ENCODE results near the gene CHD2. TPM values are rescaled to one million over a fixed set of nuclear protein-coding genes. Genes with fewer than 3 reads are reported as not detected.

The CHD2 gene
- total and polyA plus RNA-seq, 2 experiments from 2014 or later, result 60.8 to 118 TPM

DNA sequence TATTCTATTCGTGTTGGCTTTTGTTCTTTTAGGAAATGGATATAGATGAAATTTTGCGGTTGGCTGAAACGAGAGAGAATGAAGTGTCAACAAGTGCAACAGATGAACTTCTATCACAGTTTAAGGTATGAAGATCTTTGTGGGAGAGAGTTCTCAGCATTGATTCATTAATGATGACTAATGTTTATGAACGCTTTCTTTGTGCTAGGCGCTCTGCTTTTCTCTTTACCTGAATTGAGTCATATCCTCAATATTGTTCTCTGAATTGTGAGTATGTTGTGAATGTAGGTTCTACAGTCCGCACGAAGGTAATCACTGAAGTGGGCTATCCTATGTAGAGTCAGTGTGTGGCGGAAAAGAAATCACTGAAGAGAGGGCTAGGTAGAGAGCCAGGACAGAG is 81.2 kb downstream of the CHD2 start:
- Histone ChIP-seq H3K27ac (peak overlapping the region; percentile 3), H3K36me3 (peaks cover 83% of the 10 kb centered on the region), H3K4me1 (ENCODE audit: low read depth) (no peaks in the 10 kb centered on the region), H3K4me3 (no peak overlapping the region), H3K27me3 (no peaks in the 10 kb centered on the region), H3K9me3 (ENCODE audit: low read depth) (no peaks in the 10 kb centered on the region)
- DNase-seq (ENCODE audit: low read depth in 1 of 2, low spot score in 1 of 2), result no peak
- no peak for TF ChIP-seq CTCF (IDR thresholded peaks at IDR 0.05; ENCODE audit: low read depth, low read length)

DNA sequence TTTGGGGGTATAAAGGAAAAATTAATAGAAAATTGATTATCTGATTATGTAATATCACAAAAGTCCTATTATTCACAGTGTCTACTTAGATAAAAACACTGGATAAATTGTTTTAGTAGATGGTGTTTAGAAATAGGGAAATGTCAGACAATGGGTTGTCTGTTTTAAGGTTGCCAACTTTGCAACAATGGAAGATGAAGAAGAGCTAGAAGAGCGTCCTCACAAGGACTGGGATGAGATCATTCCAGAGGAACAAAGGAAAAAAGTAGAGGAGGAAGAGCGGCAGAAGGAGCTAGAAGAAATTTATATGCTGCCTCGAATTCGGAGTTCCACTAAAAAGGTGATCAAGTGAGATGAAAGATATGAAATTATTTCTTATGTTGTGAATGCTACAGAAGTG is 84.0 kb downstream of the CHD2 start:
- no peaks in the 10 kb centered on the region for H3K9me3 ChIP-seq (ENCODE audit: low read depth)
- no peak for DNase-seq (ENCODE audit: low read depth in 1 of 2, low spot score in 1 of 2)
- H3K36me3 ChIP-seq, result peaks cover 88% of the 10 kb centered on the region
- no peaks in the 10 kb centered on the region for H3K4me1 ChIP-seq (ENCODE audit: low read depth)
- H3K27ac ChIP-seq, result no peak overlapping the region
- H3K27me3 ChIP-seq, result no peaks in the 10 kb centered on the region
- no peak for TF ChIP-seq CTCF (IDR thresholded peaks at IDR 0.05; ENCODE audit: low read depth, low read length)
- H3K4me3 ChIP-seq, result no peak overlapping the region

GRCh38 chr15:92989470-92989869 is 89.3 kb downstream of the CHD2 start:
- Histone ChIP-seq H3K27ac (peak overlapping the region; percentile 36), H3K4me3 (no peak overlapping the region), H3K36me3 (peaks cover 85% of the 10 kb centered on the region), H3K9me3 (ENCODE audit: low read depth) (no peaks in the 10 kb centered on the region), H3K27me3 (no peaks in the 10 kb centered on the region), H3K4me1 (ENCODE audit: low read depth) (no peaks in the 10 kb centered on the region)
- no peak for TF ChIP-seq CTCF (IDR thresholded peaks at IDR 0.05; ENCODE audit: low read depth, low read length)
- DNase-seq (ENCODE audit: low read depth in 1 of 2, low spot score in 1 of 2), result no peak

DNA sequence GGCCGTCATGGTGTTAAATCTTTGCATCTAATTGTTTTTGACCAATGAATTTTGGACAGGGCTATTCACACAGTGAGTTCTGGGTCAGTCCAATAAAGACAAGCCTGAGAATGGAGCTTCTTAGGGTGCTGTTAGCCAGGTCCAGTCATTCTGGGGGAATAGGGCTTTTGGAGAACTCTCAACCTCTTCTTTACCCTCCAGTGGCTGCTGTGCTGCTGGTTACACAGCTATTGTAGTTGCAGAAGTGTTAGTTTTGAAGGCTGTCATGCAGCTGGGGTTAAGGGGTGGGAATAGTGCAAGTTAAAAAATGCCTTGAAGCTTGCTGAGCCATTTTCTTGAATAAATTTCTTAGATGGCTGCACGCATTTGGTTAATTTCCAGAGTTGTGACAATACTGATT is 89.9 kb downstream of the CHD2 start:
- no peaks in the 10 kb centered on the region for H3K4me1 ChIP-seq (ENCODE audit: low read depth)
- DNase-seq (ENCODE audit: low read depth in 1 of 2, low spot score in 1 of 2), result no peak
- no peak overlapping the region for H3K4me3 ChIP-seq
- peak overlapping the region; percentile 36 for H3K27ac ChIP-seq
- no peak for TF ChIP-seq CTCF (IDR thresholded peaks at IDR 0.05; ENCODE audit: low read depth, low read length)
- peaks cover 83% of the 10 kb centered on the region for H3K36me3 ChIP-seq
- H3K9me3 ChIP-seq (ENCODE audit: low read depth), result no peaks in the 10 kb centered on the region
- H3K27me3 ChIP-seq, result no peaks in the 10 kb centered on the region

DNA sequence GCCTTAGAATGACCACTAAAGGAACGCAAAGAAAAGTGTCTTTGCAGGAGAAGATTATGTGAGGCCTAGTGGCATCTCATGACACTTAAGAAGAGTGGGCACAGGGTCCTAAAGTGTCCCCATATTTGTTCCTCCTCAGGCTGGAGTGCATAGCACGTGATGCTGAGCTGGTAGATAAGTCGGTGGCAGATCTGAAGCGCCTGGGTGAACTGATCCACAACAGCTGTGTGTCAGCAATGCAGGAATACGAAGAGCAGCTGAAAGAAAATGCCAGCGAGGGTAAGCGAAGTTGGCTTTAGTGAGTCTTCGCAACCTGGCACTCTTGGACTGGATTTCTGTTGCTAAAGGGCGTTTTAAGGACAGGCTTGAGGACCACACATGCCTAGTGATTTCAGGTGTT is 92.6 kb downstream of the CHD2 start:
- DNase-seq (ENCODE audit: low read depth in 1 of 2, low spot score in 1 of 2), result no peak
- H3K36me3 ChIP-seq, result peaks cover 82% of the 10 kb centered on the region
- no peaks in the 10 kb centered on the region for H3K9me3 ChIP-seq (ENCODE audit: low read depth)
- peak overlapping the region; percentile 65 for H3K27ac ChIP-seq
- H3K4me3 ChIP-seq, result no peak overlapping the region
- H3K4me1 ChIP-seq (ENCODE audit: low read depth), result no peaks in the 10 kb centered on the region
- TF ChIP-seq CTCF (IDR thresholded peaks at IDR 0.05; ENCODE audit: low read depth, low read length), result no peak
- no peaks in the 10 kb centered on the region for H3K27me3 ChIP-seq

DNA sequence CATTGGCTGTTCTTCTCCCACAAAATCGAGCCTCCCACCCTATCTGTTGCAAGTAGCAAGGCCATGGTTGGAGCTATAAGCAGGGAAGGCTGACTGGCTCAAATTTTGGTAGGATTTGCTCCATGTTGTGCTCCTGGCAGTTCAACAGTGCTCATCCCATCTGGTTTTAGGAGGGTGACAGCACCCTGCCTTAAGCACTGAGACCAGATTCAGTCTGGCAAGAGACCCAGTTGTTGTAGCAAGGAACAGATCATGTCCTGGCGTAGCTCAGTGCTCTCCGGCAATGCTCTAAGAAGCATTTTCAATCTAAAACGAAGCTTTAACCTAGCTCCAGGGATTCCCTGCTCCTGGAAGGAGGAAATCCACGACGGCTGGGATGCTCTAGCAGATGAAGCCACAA is 97.7 kb downstream of the CHD2 start:
- H3K4me3 ChIP-seq, result no peak overlapping the region
- H3K9me3 ChIP-seq (ENCODE audit: low read depth), result no peaks in the 10 kb centered on the region
- H3K27ac ChIP-seq, result no peak overlapping the region
- no peak for TF ChIP-seq CTCF (IDR thresholded peaks at IDR 0.05; ENCODE audit: low read depth, low read length)
- H3K27me3 ChIP-seq, result no peaks in the 10 kb centered on the region
- peaks cover 87% of the 10 kb centered on the region for H3K36me3 ChIP-seq
- H3K4me1 ChIP-seq (ENCODE audit: low read depth), result no peaks in the 10 kb centered on the region
- DNase-seq (ENCODE audit: low read depth in 1 of 2, low spot score in 1 of 2), result no peak
